GM19099 (cell line): ENCODE measurements around the gene ACO2.

Experiments used
- POLR2A ChIP-seq: IDR thresholded peaks from 3 replicates; pipeline ENCODE4 v1.6.1; 2011; ENCODE audit warnings: low read depth; ENCODE audit not compliant: insufficient read length; ENCODE audit errors: extremely low read depth

The ACO2 gene

GRCh38 chr22:41447435-41448188 lies 21.3 kb upstream of the ACO2 start:
- peak; percentile 60 for TF ChIP-seq POLR2A

DNA sequence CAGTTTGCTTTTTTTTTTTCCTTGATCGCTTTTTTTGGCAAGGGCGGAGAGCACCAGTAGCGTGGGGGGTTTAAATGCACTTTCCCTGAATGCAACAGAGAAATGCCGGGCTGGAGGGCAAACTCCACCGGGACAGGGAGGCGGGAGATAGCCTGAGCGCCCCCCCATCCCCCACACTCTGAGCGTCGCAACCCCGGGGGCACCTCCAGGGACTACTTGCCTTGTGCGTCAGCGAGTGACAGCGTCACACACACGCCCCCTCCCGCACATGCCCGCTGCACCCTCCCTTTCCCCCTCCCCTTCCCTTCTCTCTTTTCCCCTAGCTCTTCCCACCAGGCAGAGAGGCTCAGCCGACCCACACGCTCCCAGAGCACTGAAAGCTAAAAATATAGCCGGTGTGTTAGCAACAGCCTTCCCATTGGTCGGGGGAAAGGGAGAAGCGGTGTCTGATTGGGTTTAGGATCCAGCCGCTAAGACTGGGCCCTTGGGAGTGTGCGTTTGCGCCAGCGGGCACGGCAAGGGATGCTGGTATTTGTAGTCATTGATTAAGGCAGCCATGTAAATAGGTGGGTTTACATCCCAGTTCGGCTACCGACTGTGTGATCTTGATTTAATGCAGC lies 20.6 kb upstream of the ACO2 start:
- TF ChIP-seq POLR2A = peak; percentile 51

DNA sequence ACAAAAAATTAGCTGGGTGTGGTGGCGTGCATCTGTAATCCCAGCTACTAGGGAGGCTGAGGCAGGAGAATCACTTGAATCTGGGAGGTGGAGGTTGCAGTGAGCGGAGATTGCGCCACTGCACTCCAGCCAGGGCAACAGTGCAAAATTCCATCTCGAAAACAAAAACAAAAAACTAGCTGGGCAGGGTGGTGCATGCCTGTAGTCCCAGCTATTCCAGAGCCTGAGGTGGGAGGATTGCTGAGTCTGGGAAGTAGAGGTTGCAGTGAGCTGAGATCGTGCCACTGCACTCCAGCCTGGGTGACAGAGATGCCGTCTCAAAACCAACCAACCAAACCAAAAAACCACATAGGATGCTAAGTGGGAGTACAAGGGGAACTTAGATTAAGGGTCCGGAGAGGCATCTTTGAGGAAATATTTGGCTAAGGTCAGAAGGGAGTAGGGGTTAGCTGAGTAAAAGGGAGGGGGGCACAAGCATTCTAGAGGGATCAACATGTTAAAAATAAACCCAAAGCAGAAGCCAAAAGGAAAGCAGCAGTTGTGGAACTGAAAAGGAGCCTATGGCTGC lies 10.7 kb upstream of the ACO2 start:
- TF ChIP-seq POLR2A = no peak

GRCh38 chr22:41459431-41459830 lies 9.5 kb upstream of the ACO2 start:
- no peak for TF ChIP-seq POLR2A

DNA sequence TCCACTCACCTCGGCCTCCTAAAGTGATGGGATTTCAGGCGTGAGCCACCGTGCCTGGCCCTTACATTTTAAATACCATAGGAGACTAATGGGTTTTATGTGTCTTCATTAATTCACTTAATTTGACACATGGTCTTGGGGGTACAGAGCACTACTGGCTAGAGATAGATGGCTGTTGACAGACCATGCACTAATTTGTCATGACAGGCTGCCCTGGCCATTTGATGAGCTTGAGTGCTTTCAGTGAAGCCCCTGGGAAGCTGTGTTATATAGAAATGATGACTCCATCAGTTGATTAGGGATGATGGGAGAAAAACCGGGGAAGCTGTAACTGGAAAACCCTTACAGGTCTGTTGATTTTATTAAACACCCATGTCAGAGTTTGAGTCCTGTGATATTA lies 7.0 kb upstream of the ACO2 start:
- TF ChIP-seq POLR2A = no peak

DNA sequence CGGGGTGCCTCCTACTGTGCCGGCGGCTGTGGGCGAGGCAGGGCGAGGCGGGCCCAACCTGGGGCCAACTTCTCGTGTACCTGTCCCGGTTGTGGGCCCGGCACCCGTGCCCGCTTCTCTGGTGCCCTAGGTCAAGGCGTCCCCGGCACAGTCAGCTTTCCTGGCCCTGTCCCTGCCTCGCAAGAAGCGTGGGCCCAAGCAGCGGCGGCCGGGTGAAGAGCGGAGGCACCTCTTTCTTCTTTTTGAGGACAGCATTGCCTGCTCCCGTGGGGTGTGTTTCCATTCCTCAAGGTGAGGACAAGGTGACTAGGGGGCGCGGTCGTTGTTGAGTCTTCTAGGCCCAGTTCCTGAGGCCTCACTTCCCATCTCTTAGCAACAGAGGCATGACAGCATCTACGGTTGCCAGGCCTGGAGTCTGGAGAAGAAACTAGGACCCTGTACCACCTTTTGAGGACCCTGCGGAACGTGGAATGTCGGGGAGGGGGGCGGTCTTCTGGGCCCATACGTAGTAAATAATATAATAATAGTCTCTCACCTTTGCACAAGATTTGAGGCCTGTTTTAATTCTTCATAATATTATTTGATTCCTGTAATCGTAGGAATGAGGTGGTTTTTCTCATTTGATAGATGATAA lies 418 bp downstream of the ACO2 start:
- TF ChIP-seq POLR2A = no peak

DNA sequence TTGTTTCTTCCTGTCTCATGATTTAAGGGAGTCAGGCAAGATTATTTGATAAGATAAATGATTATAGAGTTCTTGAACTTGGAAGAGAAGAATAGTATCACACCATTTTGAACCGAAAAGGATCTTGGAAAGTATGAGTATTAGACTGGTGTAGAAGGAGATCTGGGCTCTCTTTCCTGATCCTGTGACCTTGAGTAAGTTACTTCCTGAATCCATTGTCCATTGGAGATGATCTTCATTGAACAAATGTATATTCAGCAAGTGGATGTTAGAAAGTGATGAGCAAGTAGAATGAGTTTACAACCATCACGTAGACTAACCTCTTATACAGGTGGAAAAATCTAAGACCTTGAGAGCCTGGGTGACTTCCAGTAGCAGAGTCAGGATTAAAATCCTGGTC lies 2.0 kb downstream of the ACO2 start:
- TF ChIP-seq POLR2A = no peak

- no peak for TF ChIP-seq POLR2A
Observed at GRCh38 chr22:41471568-41471967, 2.7 kb downstream of the ACO2 start.

DNA sequence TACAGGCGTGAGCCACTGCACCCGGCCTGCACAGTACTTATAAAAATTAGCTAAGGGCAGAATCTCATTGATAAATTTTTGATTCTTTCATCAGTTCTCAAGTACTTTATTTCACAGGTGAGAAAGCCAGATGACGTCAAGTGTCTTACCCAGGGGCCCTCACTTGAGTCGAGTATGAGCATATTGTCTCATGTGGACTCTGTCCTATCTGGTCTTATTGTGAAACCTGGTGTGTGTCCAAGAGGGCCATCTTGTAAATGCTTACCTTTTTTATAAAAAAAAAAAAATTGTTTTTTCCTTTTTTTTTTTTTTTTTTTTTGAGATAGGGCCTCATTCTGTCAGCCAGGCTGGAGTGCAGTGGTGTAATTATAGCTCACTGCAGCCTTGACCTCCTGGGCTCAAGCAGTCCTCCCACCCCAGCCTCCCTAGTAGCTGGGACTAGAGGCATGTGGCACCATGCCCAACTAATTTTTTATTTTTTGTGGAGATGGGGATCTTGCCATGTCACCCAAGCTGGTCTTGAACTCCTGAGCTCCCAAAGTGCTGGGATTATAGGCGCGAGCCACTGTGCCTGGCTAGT lies 6.0 kb downstream of the ACO2 start:
- no peak for TF ChIP-seq POLR2A

DNA sequence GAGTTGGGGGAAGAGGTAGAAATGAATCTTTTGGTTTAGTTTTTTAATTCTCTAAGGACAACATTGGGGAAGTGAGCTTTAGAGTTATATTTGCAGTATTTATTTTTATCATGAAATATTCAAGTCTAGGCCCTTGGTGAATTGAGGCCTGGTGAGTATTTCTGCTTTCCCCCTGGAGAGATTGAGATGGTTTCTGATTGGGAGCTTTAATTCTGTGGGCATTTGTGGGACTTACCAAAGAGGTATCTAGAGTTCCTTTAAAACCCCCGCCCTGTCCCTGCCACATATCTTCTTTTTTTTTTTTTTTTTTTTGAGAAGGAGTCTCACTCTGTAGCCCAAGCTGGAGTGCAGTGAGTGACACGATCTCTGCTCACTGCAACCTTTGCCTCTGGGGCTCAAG lies 9.6 kb downstream of the ACO2 start:
- TF ChIP-seq POLR2A = no peak

DNA sequence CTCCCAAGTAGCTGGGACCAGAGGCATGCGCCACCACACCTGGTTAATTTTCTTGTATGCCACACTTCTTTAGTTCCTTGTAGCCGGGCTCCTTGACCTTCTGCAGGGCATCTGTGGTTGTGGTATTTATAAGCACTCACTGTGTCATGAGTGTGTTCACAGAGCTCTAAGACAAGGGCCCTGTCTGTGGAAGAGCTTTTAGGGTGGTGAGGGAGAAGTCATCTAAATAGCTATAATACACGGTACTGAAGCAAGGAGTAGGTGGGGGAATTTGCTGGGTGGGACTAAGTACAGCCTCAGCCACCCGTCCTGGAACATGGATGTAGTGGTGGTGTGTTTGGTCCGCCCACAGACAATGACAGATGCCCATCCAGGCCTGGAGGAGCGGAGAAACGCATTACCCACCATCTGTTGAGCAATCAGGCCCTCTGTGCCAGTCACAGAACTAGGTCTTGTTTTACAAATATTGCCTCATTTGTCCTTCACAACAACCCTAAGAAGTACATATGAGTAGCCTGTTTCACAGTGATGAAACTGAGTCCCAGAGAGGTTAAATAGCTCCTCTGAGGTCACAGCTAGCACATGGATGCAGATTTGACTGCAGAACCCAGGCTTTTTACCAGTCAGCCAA lies 10.1 kb downstream of the ACO2 start:
- TF ChIP-seq POLR2A = no peak

GRCh38 chr22:41479671-41480396 lies 10.9 kb downstream of the ACO2 start:
- no peak for TF ChIP-seq POLR2A

DNA sequence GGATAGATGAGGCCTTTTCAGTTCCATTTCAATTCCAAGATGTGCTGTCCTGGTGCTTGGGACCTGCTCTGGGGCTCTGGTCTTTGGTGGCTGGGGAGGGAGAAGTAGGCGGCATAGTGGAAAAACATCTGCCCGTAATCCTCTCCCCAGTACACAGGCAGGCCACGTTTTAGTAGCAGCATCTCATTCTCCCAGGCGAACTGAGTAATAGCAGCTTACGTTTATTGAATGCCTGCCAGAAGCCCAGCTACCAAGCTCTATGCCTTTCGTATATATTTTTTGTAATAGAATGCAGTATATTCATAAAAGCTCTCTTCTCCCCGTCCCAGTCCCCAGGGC lies 11.4 kb downstream of the ACO2 start:
- no peak for TF ChIP-seq POLR2A

- TF ChIP-seq POLR2A = no peak
Observed at GRCh38 chr22:41481131-41481830, 12.4 kb downstream of the ACO2 start.

GRCh38 chr22:41481925-41482318 lies 13.0 kb downstream of the ACO2 start:
- no peak for TF ChIP-seq POLR2A
